PC-9 (cell line): ENCODE results near the gene SON.
"Not testable (repeated sequence)": the region's sequence is repeated elsewhere in the genome, so short reads cannot be mapped to it uniquely, and the experiment has no call there.

ENCODE experiments used
- CTCF ChIP-seq: fragments of 200-600 bp; sonication (generic); conservative IDR thresholded peaks from 2 replicates; pipeline ENCODE4 v1.6.1; 2017; ENCODE audit warnings: mixed run types, antibody characterized with exemption, mild to moderate bottlenecking, moderate library complexity
- EZH2 ChIP-seq: fragments of 200-600 bp; sonication (generic); IDR thresholded peaks from 2 replicates; pipeline ENCODE4 v1.8.0; 2017; ENCODE audit warnings: antibody characterized with exemption, low read depth

GRCh38 chr21:33617565-33617964, 74.7 kb downstream of the SON start:
- not testable (repeated sequence) for TF ChIP-seq CTCF, EZH2
